Gastrocnemius medialis (tissue), 4 donors: ENCODE results near the gene THRA. TPM values are rescaled to one million over a fixed set of nuclear protein-coding genes. Genes with fewer than 3 reads are reported as not detected.

Source experiments
- ATAC-seq, 2 donors: fragments of 150-250 bp; one replicate each; pipeline ENCODE4 v1.9.1; 2016
- DNase-seq, 2 donors: peaks; one replicate each; pipeline ENCODE4 v3.0.0-alpha.2; 2019
- H3K27ac ChIP-seq, 4 donors: fragments of 200-600 bp; sonication (generic); 1 replicate in 1 of 4; 2 replicates in 3 of 4; pipeline ENCODE4 v1.5.1; 2016 to 2018; ENCODE audit warnings: mild to moderate bottlenecking in 2 of 4, moderate library complexity in 1 of 4
- H3K27me3 ChIP-seq, 3 donors: fragments of 200-600 bp; sonication (generic) in 2 of 3; 1 replicate in 1 of 3; 2 replicates in 2 of 3; pipeline versions ENCODE4 v1.5.1 to v1.6.0; 2016 to 2019; ENCODE audit warnings: mild to moderate bottlenecking in 1 of 3, moderate library complexity in 1 of 3
- H3K36me3 ChIP-seq, 2 donors: fragments of 200-600 bp; sonication (generic) in 1 of 2; one replicate each; pipeline ENCODE4 v1.5.1; 2017 to 2018
- H3K4me1 ChIP-seq, 2 donors: fragments of 200-600 bp; sonication (generic) in 1 of 2; one replicate each; pipeline ENCODE4 v1.5.1; 2016 to 2017; ENCODE audit warnings: mild to moderate bottlenecking in 2 of 2
- H3K4me3 ChIP-seq, 4 donors: fragments of 200-600 bp; sonication (generic) in 3 of 4; 1 replicate in 1 of 4; 2 replicates in 3 of 4; pipeline ENCODE4 v1.5.1; 2016 to 2019; ENCODE audit warnings: mild to moderate bottlenecking in 2 of 4
- H3K9me3 ChIP-seq, 3 donors: fragments of 200-600 bp; sonication (generic) in 2 of 3; 1 replicate in 1 of 3; 2 replicates in 2 of 3; pipeline ENCODE4 v1.5.1; 2016 to 2019
- CTCF ChIP-seq, 5 experiments: fragments of 450-650 bp in 3 of 5; fragments of 200-600 bp in 2 of 5; sonication (generic) in 2 of 5; IDR thresholded peaks in 4 of 5; conservative IDR thresholded peaks in 1 of 5; 1 replicate in 4 of 5; 2 replicates in 1 of 5; pipeline ENCODE4 v1.5.1; 2016 to 2019; ENCODE audit warnings: antibody characterized with exemption in 5 of 5, mild to moderate bottlenecking in 3 of 5, moderate library complexity in 3 of 5
- POLR2A ChIP-seq, 2 donors: fragments of 450-650 bp; IDR thresholded peaks; one replicate each; pipeline ENCODE4 v1.6.1; 2017; ENCODE audit warnings: antibody characterized with exemption in 2 of 2, mild to moderate bottlenecking in 2 of 2, moderate library complexity in 2 of 2
- in situ Hi-C, 4 donors: fragments of 200-750 bp; cut with MboI; loops; one replicate each; pipeline versions ENCODE4 v1.15.0 to v1.8.0; 2017; ENCODE audit warnings: low sequenced_read_pairs in 4 of 4
- intact Hi-C: fragments of 100-400 bp; cut with DNase I; formaldehyde crosslinking; loops from one replicate; pipeline ENCODE4 v1.15.1; 2023; ENCODE audit warnings: low total_unique reads
- total RNA-seq, 4 donors: library from RNA; depleted of rRNA; stranded (reverse); fragments of >200 nt; gene quantifications; one replicate each; pipeline versions ENCODE4 v1.1.0 to v1.2.3, GENCODE V29; 2016

Gene THRA
- 10 to 100 TPM; 42.2 to 71.6 (median 48.2) TPM for total RNA-seq

- peak in 2 of 5 experiments; percentile 26 to 27 for TF ChIP-seq CTCF (IDR thresholded peaks at IDR 0.05 in 4 of 5, conservative IDR thresholded peaks at IDR 0.05 in 1 of 5)
- peak; percentile 73 to 85 for TF ChIP-seq POLR2A (IDR thresholded peaks at IDR 0.05)
- DNase-seq (peak; percentile 55 to 67), ATAC-seq (peak; percentile 59 to 61)
- H3K27ac ChIP-seq = peak within 1 kb of the TSS; percentile 100
- no peaks in the 10 kb centered on the region for H3K9me3 ChIP-seq
- H3K4me1 ChIP-seq = peaks cover 38 to 47% of the 10 kb centered on the region in 2 donors
- H3K36me3 ChIP-seq = no peaks in the 10 kb centered on the region
- intact Hi-C loops (loop anchor here (1.0 to 5.0 kb wide), 3 partner anchors 13 to 105 kb away; no protein-coding TSS in a partner anchor), in situ Hi-C loops (no loop called here)
- peak within 1 kb of the TSS; percentile 84 to 100 (median 96) for H3K4me3 ChIP-seq
- no peaks in the 10 kb centered on the region for H3K27me3 ChIP-seq
Observed at GRCh38 chr17:40062329-40063186, at the start of gene THRA. Gene THRA, plus strand, starts transcription at chr17:40062965. Its CDS starts 11,524 bp downstream, at chr17:40074489.

GRCh38 chr17:40014375-40014980 is 48.3 kb upstream of the THRA start:
- in situ Hi-C loops (no loop called here), intact Hi-C loops (loop anchor here (2.0 to 10.0 kb wide), 3 partner anchors 60 to 300 kb away; no protein-coding TSS in a partner anchor)
- no peak for TF ChIP-seq CTCF (IDR thresholded peaks at IDR 0.05 in 4 of 5, conservative IDR thresholded peaks at IDR 0.05 in 1 of 5)
- no peak for TF ChIP-seq POLR2A (IDR thresholded peaks at IDR 0.05)
- Histone ChIP-seq H3K4me1 (peaks cover 37 to 51% of the 10 kb centered on the region in 2 donors), H3K36me3 (peaks cover 0 to 5% of the 10 kb centered on the region in 2 donors), H3K27me3 (no peaks in the 10 kb centered on the region), H3K27ac (peak overlapping the region; percentile 87 to 99 (median 94)), H3K4me3 (peak overlapping the region in 3 of 4 donors; percentile 54 to 66 (median 64)), H3K9me3 (no peaks in the 10 kb centered on the region)
- no peak for DNase-seq
- ATAC-seq = no peak

- peak; percentile 73 to 85 for TF ChIP-seq POLR2A (IDR thresholded peaks at IDR 0.05)
- peak in 1 of 5 experiments; percentile 6 for TF ChIP-seq CTCF (IDR thresholded peaks at IDR 0.05 in 4 of 5, conservative IDR thresholded peaks at IDR 0.05 in 1 of 5)
- ATAC-seq = peak; percentile 33 to 35
- intact Hi-C loops = loop anchor here (1.0 to 10.0 kb wide), 3 partner anchors 60 to 300 kb away; no protein-coding TSS in a partner anchor
Observed at GRCh38 chr17:40015005-40015997, 47.5 kb upstream of the THRA start, which contains the start of gene CSF3. Gene CSF3, plus strand, starts transcription at chr17:40015440. Its CDS starts 35 bp downstream, at chr17:40015475.

More at GRCh38 chr17:40015005-40015997, 47.5 kb upstream of the THRA start, which contains the start of gene CSF3:
- Histone ChIP-seq H3K9me3 (no peaks in the 10 kb centered on the region), H3K27me3 (no peaks in the 10 kb centered on the region), H3K36me3 (peaks cover 0 to 5% of the 10 kb centered on the region in 2 donors), H3K27ac (peak within 1 kb of the TSS; percentile 87 to 99 (median 94)), H3K4me3 (peak within 1 kb of the TSS; percentile 46 to 66 (median 59)), H3K4me1 (peaks cover 45 to 59% of the 10 kb centered on the region in 2 donors)
- DNase-seq = peak; percentile 89 to 93
- in situ Hi-C loops = no loop called here
